NCI-H748 (cell line): ENCODE measurements around the gene ITGB1.

Source experiments
- DNase-seq: peaks from one replicate; lab custom pipeline; 2025; ENCODE audit not compliant: unreplicated experiment; lab: John Stamatoyannopoulos, UW

The ITGB1 gene

GRCh38 chr10:32893434-32893833, 64.6 kb downstream of the ITGB1 start:
- no peak for DNase-seq

GRCh38 chr10:32891261-32891660, 66.8 kb downstream of the ITGB1 start:
- DNase-seq, result no peak

- DNase-seq, result no peak
Observed at GRCh38 chr10:32890444-32890843, 67.6 kb downstream of the ITGB1 start.

- DNase-seq, result no peak
Observed at GRCh38 chr10:32889631-32890212, 68.3 kb downstream of the ITGB1 start.

DNA sequence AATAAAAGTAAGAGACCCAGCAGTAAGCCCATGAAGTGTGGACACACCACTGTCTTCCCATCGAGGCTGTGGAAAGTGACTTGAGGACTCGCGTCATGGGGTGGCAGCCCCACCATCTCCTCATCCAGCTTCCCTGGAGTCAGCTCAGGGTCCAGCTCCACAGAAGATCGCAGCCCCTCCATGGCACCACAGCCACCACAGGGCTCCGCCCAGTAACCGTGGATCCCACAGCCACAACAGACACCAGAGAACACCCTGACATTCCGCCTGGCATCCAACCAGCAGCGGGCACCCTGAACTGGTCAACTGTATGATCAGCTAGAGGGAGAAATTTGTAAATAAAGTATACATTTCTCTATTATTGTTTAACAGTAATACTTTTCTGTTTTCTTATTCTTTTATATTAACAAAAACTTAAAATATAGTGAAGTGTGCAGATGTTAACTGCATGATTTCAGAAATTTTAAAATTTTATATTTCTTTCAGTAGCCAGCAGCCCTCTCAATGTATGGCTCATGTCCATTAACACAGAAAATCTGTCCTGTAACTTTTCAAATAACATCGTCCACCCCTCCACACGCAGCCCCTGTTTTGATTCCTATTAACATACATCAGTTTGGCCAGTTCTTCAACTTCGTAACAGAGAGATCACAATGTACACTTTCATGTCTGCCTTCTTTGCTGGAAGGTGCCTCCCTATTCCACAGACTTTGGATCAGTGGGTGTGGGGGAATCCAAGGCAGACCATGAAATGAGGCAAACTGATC, 69.7 kb downstream of the ITGB1 start:
- no peak for DNase-seq

DNA sequence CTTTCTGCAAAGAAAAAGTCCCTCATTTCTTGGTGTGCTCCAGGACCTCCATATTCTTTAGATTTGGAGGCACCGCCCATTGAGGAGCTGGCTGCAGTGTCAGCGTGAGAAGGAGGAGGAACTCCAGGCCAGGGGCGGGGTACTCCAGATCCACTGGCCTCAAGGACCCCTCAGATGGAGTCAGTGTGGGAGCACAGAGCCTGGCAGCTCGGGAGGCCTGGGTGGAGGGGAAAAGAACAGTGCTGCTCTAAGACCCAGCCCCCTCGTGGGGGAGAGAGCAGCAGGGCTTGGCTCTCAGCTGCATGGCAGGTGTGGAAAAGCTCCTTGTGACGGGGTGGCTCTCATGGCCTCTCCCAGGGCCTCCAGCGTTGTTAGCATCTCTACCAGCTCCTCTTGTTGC, 70.5 kb downstream of the ITGB1 start:
- DNase-seq, result no peak

DNA sequence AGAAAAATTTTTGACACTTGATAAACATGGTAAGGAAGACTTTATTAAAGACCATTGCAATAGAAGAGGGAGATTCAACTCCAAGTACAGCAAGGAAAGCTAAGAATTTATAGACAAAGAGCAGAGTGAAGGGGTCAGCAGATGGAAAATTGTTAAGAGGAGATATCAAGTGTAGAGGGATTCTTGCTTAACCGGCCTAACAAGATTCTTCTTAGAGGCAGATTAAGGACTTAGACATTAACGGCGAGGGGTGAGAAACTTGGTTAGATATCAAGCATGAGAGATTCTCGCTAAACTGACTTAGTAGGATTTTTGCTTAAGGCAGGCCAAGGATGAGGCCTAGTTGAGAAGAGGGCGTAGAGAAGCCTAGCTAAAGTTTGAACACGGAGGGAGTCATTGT, 76.0 kb downstream of the ITGB1 start:
- no peak for DNase-seq

DNA sequence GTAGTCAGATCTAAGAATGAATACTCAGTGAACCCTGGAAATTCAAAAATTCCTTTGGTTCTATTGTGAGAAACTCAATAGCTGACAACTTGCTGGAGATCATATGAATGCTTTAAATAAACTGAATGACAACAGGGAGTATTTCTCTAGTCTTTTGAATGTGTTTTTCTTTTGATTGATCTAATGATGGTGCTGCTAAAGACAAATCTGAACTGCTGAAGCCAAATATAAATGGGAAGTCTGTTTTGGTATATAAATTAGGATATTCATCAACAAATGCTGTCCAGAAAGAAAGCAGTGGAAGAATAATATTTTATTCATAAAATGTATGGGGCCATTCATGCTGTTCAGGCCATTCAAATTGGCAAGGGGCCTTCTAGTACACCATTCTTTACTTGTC, 79.4 kb downstream of the ITGB1 start:
- DNase-seq, result no peak

DNA sequence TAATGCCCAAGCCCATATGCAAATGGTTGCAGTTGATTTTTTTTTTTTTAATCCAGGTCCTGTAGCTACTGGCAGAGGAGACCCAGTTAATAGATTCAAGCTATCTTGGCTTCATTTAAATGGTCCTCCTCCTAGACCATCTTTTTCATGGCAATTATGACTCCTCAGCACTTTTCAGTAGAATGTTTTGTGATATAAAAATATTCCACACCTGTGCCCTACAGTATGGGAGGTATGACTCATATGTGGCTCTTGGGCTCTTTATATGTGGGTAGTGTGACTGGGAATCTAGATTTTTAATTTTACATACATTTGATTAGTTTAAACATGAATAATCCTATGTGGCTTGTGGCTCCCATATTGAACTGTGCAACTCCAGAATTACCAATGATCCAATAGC, 80.1 kb downstream of the ITGB1 start:
- DNase-seq, result no peak

DNA sequence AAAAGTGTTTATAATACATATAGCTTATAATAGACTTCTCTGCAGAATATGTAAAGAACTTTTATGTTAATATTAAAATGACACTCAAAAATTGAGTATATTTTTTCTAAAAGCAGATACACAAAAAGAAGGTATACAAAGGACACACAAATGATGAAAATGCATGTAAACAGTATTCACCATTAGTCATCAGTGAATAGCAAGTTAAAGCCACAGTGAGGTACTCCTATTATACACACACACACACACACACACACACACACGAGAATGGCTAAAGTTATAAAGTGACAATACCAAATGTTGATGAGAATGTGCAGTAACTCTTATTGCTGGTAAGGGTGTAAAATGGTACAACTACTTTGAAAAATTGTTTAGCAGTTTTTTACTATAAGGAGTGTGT, 92.9 kb downstream of the ITGB1 start:
- DNase-seq, result no peak

- no peak for DNase-seq
Observed at GRCh38 chr10:32854435-32854834, 103.6 kb downstream of the ITGB1 start.

- no peak for DNase-seq
Observed at GRCh38 chr10:32851301-32851700, 106.7 kb downstream of the ITGB1 start.
